K562 (cell line): ENCODE results near the gene TFCP2L1. TPM values are rescaled to one million over a fixed set of nuclear protein-coding genes. Genes with fewer than 3 reads are reported as not detected.

Experiments
- CEBPZ ChIP-seq: fragments of 150-350 bp; IDR thresholded peaks from 2 replicates; pipeline ENCODE4 v1.6.1; 2014; ENCODE audit warnings: low read depth, mild to moderate bottlenecking, low read length, borderline replicate concordance
- FOSL1 ChIP-seq: fragments of 200-800 bp; sonication (Bioruptor generic); conservative IDR thresholded peaks from 2 replicates; pipeline ENCODE4 v1.6.1; 2016; ENCODE audit warnings: missing genetic modification characterization, missing compliant biosample characterization
- HMGXB4 ChIP-seq: sonication (generic); formaldehyde crosslinking; IDR thresholded peaks from 2 replicates; pipeline ENCODE4 v1.8.1; 2023; ENCODE audit warnings: mild to moderate bottlenecking, missing genetic modification reagents
- MAFF ChIP-seq: IDR thresholded peaks from 2 replicates; pipeline ENCODE4 v1.6.1; 2012; ENCODE audit warnings: low read length, improper control_type of control experiment
- PATZ1 ChIP-seq: fragments of 250-450 bp; sonication (Bioruptor Pico); IDR thresholded peaks from 2 replicates; pipeline ENCODE4 v1.5.0; 2020; ENCODE audit warnings: mild to moderate bottlenecking, borderline replicate concordance
- SPI1 ChIP-seq: IDR thresholded peaks from 2 replicates; pipeline ENCODE4 v1.6.1; 2011; ENCODE audit warnings: low read depth, low read length, control low read depth, borderline replicate concordance
- STAT5A ChIP-seq: IDR thresholded peaks from 2 replicates; pipeline ENCODE4 v1.6.1; 2012; ENCODE audit warnings: low read length, inconsistent platforms, borderline replicate concordance
- ZBTB5 ChIP-seq: fragments of 450-650 bp; IDR thresholded peaks from 2 replicates; pipeline ENCODE4 v1.6.1; 2017; ENCODE audit warnings: antibody characterized with exemption
- ZNF584 ChIP-seq: fragments of 200-800 bp; sonication (Bioruptor generic); IDR thresholded peaks from 2 replicates; pipeline ENCODE4 v1.6.1; 2016; ENCODE audit warnings: low read depth, mild to moderate bottlenecking, missing genetic modification characterization, missing compliant biosample characterization
- polyA plus RNA-seq, 8 experiments: library from polyadenylated mRNA; depleted of rRNA in 4 of 8; stranded (reverse) in 5 of 8; unstranded in 3 of 8; fragments of >200 nt; fragmentation: Nextera tagmentation in 2 of 8; fragmentation: Illumina TruSeq in 1 of 8; extraction: Ambion mirVana in 2 of 8; extraction: Trizol in 1 of 8; gene quantifications; 2 replicates each; pipeline versions ENCODE4 v1.2.1 to v1.2.3, GENCODE V29; 2011 to 2014; ENCODE audit warnings: inconsistent platforms in 1 of 8, missing spikeins in 1 of 8
- total RNA-seq, 7 experiments: library from RNA; depleted of rRNA in 6 of 7; stranded (reverse); fragments of >200 nt in 6 of 7; fragmentation: Illumina TruSeq in 2 of 7; extraction: Trizol in 2 of 7; gene quantifications; 2 replicates each; pipeline versions ENCODE4 v1.2.1 to v1.2.3, GENCODE V29; 2011 to 2021; ENCODE audit warnings: low replicate concordance in 1 of 7

TFCP2L1 gene
- total and polyA plus RNA-seq, 9 of the 15 experiments (the other 6 are each of a cell fraction or from before 2014, with no cell fraction given) = 0.08 to 1.00 (median 0.42) TPM

- TF ChIP-seq STAT5A (no peak), FOSL1 (no peak), SPI1 (no peak), PATZ1 (CRISPR knock-in tag) (no peak), CEBPZ (no peak), ZBTB5 (no peak), MAFF (no peak), ZNF584 (no peak), HMGXB4 (CRISPR knock-in tag) (no peak)
These were observed 71.6 kb downstream of the TFCP2L1 start (continued) for GRCh38 chr2:121213386-121213785.
